ENCODE data around the gene FBXL13. TPM values are rescaled to one million over a fixed set of nuclear protein-coding genes. Genes with fewer than 3 reads are reported as not detected.

Gene FBXL13
- total RNA-seq, 4 donors from 2014 or later = 0.52 to 1.7 (median 1.1) TPM

DNA sequence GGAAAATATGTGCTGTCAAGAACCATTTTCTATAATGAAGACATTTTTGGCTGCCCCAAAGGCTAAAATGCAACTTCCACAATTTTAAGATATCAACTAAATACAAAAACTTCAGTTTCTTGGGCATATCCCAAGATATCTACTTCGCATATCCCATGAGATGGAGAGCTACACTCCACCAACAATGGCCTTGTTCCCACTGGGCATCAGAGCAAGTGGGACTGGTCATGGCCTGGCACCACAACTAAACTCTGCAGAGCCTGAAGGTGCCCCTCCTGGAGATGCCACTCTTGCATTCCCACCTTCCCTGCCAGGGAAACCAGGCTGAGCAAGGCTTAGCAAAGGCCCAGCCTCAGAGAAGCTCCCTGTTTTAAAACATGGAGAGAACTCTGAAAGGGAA lies 237.6 kb downstream of the FBXL13 start:
- Histone ChIP-seq H3K27me3 (no peaks in the 10 kb centered on the region), H3K36me3 (no peaks in the 10 kb centered on the region), H3K27ac (replicated peaks in 1 of 4) (peak overlapping the region in 1 of 4 donors; percentile 24), H3K4me3 (no peak overlapping the region), H3K9me3 (no peaks in the 10 kb centered on the region), H3K4me1 (peaks cover 0 to 16% (median 4%) of the 10 kb centered on the region in 4 donors)
- WGBS = 83% methylated on average over 1 of the region's 1 CpG
- no peak for TF ChIP-seq POLR2A (IDR thresholded peaks at IDR 0.05; ENCODE audit: low read depth)
- TF ChIP-seq, protein P1, sequence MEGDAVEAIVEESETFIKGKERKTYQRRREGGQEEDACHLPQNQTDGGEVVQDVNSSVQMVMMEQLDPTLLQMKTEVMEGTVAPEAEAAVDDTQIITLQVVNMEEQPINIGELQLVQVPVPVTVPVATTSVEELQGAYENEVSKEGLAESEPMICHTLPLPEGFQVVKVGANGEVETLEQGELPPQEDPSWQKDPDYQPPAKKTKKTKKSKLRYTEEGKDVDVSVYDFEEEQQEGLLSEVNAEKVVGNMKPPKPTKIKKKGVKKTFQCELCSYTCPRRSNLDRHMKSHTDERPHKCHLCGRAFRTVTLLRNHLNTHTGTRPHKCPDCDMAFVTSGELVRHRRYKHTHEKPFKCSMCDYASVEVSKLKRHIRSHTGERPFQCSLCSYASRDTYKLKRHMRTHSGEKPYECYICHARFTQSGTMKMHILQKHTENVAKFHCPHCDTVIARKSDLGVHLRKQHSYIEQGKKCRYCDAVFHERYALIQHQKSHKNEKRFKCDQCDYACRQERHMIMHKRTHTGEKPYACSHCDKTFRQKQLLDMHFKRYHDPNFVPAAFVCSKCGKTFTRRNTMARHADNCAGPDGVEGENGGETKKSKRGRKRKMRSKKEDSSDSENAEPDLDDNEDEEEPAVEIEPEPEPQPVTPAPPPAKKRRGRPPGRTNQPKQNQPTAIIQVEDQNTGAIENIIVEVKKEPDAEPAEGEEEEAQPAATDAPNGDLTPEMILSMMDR (IDR thresholded peaks at IDR 0.05) = no peak
- TF ChIP-seq EP300 (IDR thresholded peaks at IDR 0.05) = no peak
- TF ChIP-seq POLR2AphosphoS5 (IDR thresholded peaks at IDR 0.05) = no peak
- no peak for DNase-seq (ENCODE audit: extremely low spot score)
- intact Hi-C loops (cut with DNase I) = no loop called here

DNA sequence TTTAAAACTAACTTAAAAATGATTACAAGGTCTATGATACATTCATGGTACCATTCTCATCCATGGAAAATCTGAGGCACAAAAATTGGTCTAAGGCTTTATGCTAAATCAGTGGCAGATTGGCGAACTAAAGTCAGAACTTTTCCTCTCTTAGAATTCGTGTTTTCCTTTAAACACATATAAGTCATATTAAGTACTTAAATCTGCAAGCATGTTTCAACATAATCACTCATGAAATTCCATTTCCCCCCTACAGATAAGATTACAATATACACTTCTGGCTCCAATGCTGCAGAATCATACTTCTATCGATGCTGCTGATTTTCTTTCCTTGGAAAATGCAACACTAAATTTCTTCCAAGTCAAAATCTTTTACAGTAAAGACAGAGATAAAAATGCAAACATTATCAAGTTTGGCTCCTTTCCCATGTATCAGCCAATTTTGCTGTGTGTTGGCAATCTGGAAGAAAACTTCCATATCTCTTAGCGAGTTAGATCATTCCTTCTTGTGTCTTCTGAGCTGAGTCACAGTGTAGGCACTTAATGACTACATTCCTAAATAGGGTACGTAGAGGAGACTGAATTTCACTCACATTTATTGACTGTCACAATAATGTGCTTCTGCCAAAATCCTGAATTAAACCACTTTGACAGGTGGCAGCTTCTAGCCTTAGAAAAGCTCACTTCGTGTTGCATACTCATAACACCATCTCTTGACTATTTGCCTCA lies 238.2 kb downstream of the FBXL13 start:
- Histone ChIP-seq H3K36me3 (peaks cover 0 to 1% (median 0%) of the 10 kb centered on the region in 4 donors), H3K9me3 (no peaks in the 10 kb centered on the region), H3K27ac (replicated peaks in 1 of 4) (peak overlapping the region in 1 of 4 donors; percentile 24), H3K4me3 (no peak overlapping the region), H3K4me1 (peaks cover 0 to 16% (median 4%) of the 10 kb centered on the region in 4 donors), H3K27me3 (no peaks in the 10 kb centered on the region)
- TF ChIP-seq, protein P1 (IDR thresholded peaks at IDR 0.05) = no peak
- TF ChIP-seq POLR2A (IDR thresholded peaks at IDR 0.05; ENCODE audit: low read depth) (no peak), POLR2AphosphoS5 (IDR thresholded peaks at IDR 0.05) (no peak), EP300 (IDR thresholded peaks at IDR 0.05) (no peak)
- intact Hi-C loops (cut with DNase I) = no loop called here
- WGBS = 69% methylated on average over 6 of the region's 6 CpGs
- DNase-seq (ENCODE audit: extremely low spot score) = no peak

DNA sequence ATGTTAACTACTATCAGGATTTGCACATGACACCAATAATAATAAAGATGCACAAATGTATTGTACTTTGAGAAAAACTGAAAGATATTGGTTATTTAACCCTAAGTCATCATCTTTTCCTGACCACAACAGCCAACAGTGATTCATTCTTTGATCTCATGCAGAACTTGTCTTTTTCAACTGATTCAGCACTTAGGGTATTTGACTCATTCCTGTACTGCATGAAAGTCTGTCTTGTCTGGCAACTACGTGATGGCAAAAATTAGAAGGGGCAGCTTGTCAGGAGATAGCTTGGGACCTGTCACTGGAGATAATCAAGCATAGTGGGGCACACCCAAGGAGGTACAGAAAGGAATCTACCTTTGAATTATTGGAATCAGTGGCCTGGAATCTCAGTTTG lies 239.6 kb downstream of the FBXL13 start:
- peaks cover 0 to 16% (median 4%) of the 10 kb centered on the region in 4 donors for H3K4me1 ChIP-seq
- peaks cover 0 to 12% (median 1%) of the 10 kb centered on the region in 4 donors for H3K36me3 ChIP-seq
- WGBS = 40% methylated on average over 1 of the region's 1 CpG
- no peaks in the 10 kb centered on the region for H3K9me3 ChIP-seq
- no peaks in the 10 kb centered on the region for H3K27me3 ChIP-seq
- intact Hi-C loops (cut with DNase I) = no loop called here
- DNase-seq (ENCODE audit: extremely low spot score) = no peak
- TF ChIP-seq, protein P1 (IDR thresholded peaks at IDR 0.05) = no peak
- TF ChIP-seq POLR2A (IDR thresholded peaks at IDR 0.05; ENCODE audit: low read depth) (no peak), POLR2AphosphoS5 (IDR thresholded peaks at IDR 0.05) (no peak)
- H3K27ac ChIP-seq (replicated peaks in 1 of 4) = no peak overlapping the region
- no peak overlapping the region for H3K4me3 ChIP-seq

DNA sequence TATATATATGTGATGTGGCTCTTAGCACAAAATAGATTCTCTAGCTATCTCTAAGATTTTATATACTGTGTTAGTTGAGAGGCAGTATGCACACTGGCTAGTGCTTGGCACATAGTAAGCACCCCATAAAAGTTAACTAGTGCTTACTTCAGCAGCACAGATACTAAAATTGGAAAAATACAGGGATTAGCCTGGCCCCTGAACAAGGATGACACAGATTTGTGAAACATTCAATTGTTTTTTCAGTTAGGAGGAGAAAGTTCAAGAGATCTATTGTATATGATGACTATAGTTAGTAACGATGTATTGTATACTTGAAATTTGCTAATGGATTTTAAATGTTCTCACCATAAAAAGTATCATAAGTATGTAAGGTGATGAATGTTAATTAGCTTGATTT lies 240.1 kb downstream of the FBXL13 start:
- no peak overlapping the region for H3K27ac ChIP-seq (replicated peaks in 1 of 4)
- DNase-seq (ENCODE audit: extremely low spot score) = no peak
- no peaks in the 10 kb centered on the region for H3K27me3 ChIP-seq
- intact Hi-C loops (cut with DNase I) = no loop called here
- peaks cover 0 to 16% (median 4%) of the 10 kb centered on the region in 4 donors for H3K4me1 ChIP-seq
- 81% methylated on average over 1 of the region's 1 CpG for WGBS
- no peaks in the 10 kb centered on the region for H3K9me3 ChIP-seq
- TF ChIP-seq, protein P1 (IDR thresholded peaks at IDR 0.05) = no peak
- TF ChIP-seq EP300 (IDR thresholded peaks at IDR 0.05) (no peak), POLR2AphosphoS5 (IDR thresholded peaks at IDR 0.05) (no peak), POLR2A (IDR thresholded peaks at IDR 0.05; ENCODE audit: low read depth) (no peak)
- H3K4me3 ChIP-seq = no peak overlapping the region
- H3K36me3 ChIP-seq = peaks cover 0 to 17% (median 5%) of the 10 kb centered on the region in 4 donors
